Adipose tissue (tissue), 3 donors: ENCODE results near the gene CMPK2. TPM values are rescaled to one million over a fixed set of nuclear protein-coding genes. Genes with fewer than 3 reads are reported as not detected.

Source experiments
- H3K27ac ChIP-seq: one replicate; pipeline ENCODE4 v1.5.1; 2013; ENCODE audit warnings: low read depth, low read length
- WGBS, 3 donors: extraction: QIAGEN DNeasy Blood & Tissue Kit; methylation state at CpG; one replicate each; pipeline ENCODE4 v1.1.7; 2013; 5-methylcytosine and 5-hydroxymethylcytosine counted together
- polyA plus RNA-seq, 3 donors: library from polyadenylated mRNA; stranded (reverse); fragments of 200-250 nt; gene quantifications; one replicate each; pipeline ENCODE4 v1.2.3, GENCODE V29; 2013
- donor health status: healthy with polysubstance abuse.
- donor health status: Bipolar disorder and iron deficiency.
- donor health status: healthy.

The CMPK2 gene
- polyA plus RNA-seq, 3 donors, result 2.6 to 4.2 (median 3.5) TPM

DNA sequence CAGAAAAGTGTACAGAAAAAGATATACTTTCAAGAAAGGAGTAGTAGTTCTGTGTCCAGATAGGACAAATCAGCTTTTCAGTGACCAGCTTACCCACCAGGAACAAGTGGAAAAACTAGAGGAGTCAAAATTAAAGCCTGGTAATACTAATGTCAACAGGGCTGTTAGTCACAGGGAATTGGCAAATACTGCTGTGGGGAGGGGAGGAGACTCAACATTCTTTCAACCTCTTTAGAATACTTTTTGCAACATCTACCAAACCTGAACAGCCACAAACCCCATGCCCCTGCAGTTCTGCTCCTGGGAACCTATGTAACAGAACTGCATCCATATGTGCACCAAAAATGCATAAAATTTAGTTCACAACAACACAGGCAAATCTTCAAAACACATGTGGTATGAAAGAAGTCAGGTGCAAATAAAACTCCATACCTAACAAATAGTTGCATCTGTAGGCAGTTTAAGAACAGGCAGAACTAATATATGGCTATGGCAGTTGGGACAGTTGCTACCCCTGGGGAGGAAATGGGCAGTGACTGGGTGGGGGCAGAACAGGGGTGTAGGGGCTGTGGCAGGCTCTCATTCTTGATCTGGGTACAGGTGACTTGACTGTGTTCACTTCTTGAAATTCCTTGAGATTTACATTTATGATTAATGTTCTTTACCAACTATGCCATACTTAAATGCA is 9.7 kb downstream of the CMPK2 start:
- H3K27ac ChIP-seq, result no peak overlapping the region

DNA sequence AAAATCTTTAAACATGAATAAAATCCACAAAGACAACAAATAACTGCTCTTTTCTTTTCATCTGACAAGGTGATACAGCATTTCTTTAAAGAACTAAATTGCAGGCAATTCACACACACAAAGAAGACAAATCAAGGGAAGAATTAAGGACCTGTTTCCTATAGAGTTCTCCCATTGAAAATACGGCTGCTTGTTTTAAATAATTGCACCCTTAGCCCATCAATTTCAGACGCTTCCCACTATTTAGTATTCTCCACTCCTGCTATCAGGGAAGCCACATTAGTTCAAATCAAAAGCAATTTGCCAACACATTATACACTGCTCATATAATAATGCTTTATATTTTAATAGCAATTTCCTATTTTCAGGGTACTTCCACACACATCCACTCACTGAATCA is 11.3 kb downstream of the CMPK2 start:
- no peak overlapping the region for H3K27ac ChIP-seq
- WGBS, 3 donors, result 73 to 99% (median 94%) methylated on average over 2 of the region's 2 CpGs

GRCh38 chr2:6852195-6852594 is 13.5 kb downstream of the CMPK2 start:
- 91 to 99% (median 93%) methylated on average over 2 of the region's 2 CpGs for WGBS, 3 donors
- H3K27ac ChIP-seq, result no peak overlapping the region

- no peak overlapping the region for H3K27ac ChIP-seq
- WGBS, 3 donors, result 90 to 94% (median 93%) methylated on average over 6 of the region's 6 CpGs
Observed at GRCh38 chr2:6846967-6847681, 18.6 kb downstream of the CMPK2 start.

GRCh38 chr2:6846540-6846939 is 19.2 kb downstream of the CMPK2 start:
- WGBS, 3 donors, result 86 to 89% (median 88%) methylated on average over 1 of the region's 1 CpG
- no peak overlapping the region for H3K27ac ChIP-seq

DNA sequence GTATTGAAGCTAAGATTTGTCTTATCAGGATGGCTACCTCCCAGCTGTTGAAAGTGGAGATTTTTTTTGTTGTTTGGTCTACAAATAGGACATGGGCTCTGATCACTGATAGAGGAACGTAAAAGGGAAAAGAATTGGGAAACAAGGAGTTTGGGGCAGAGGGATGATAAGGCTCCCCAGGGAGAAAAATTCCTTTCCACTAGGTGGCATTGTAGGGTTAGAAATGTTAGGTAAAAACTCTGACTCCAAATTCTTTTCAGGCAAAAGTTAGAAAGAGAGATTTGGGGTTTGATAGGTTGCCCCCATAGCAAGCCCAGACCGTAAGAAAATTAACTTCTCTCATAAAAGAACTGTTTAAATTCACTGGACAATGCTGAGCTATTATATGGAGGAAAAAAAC is 19.8 kb downstream of the CMPK2 start:
- 91 to 94% (median 92%) methylated on average over 2 of the region's 2 CpGs for WGBS, 3 donors
- no peak overlapping the region for H3K27ac ChIP-seq

DNA sequence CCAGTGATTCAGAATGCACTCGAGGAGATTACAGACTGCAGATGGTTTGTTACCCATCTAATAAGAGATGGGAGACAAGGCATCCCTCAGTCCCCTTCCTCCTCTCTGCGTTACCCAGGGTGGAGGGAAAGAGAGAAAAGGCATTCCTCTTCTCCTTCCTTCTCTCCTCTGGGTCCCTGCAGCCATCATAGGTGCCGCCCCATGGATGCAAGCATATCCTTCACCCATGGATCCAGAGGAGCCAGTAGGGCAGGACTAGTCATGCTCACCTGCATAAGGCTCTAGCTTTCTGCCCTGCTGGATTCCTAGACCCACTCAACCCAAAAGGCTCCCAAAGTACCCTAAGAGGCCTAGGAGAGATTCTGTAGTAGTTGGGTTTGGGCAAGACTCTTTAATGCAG is 20.4 kb downstream of the CMPK2 start:
- no peak overlapping the region for H3K27ac ChIP-seq
- 79 to 92% (median 88%) methylated on average over 2 to 3 of the region's 3 CpGs for WGBS, 3 donors

- 78 to 85% (median 82%) methylated on average over 2 of the region's 2 CpGs for WGBS, 3 donors
- no peak overlapping the region for H3K27ac ChIP-seq
Observed at GRCh38 chr2:6841537-6842287, 24.0 kb downstream of the CMPK2 start.

GRCh38 chr2:6838673-6839319 is 26.9 kb downstream of the CMPK2 start:
- WGBS, 3 donors, result 89 to 95% (median 95%) methylated on average over 4 of the region's 4 CpGs

DNA sequence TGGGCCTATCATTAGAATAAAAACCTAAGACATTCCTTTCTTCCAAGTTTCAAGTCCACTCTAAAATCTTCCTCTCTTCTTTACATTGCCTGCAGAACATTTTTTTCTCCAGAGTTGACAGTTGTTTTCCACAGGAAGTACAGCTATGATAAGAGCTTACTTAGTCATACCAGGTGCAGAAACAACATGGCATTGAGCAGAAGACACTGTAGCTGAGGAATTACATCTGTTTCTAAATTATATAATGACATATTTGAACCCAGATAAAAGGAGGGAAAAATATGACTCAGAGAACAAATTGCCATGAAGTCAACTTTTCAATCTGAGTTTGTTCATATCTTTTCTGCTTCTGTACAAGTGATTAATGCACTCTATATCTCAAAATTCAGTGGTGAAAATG is 30.2 kb downstream of the CMPK2 start:
- H3K27ac ChIP-seq, result no peak overlapping the region

More at GRCh38 chr2:6838673-6839319, 26.9 kb downstream of the CMPK2 start:
- no peak overlapping the region for H3K27ac ChIP-seq

- no peak overlapping the region for H3K27ac ChIP-seq
Observed at GRCh38 chr2:6834163-6834562, 31.5 kb downstream of the CMPK2 start.

GRCh38 chr2:6833300-6833604 is 32.5 kb downstream of the CMPK2 start:
- 96 to 100% (median 97%) methylated on average over 2 of the region's 2 CpGs for WGBS, 3 donors
- H3K27ac ChIP-seq, result no peak overlapping the region

DNA sequence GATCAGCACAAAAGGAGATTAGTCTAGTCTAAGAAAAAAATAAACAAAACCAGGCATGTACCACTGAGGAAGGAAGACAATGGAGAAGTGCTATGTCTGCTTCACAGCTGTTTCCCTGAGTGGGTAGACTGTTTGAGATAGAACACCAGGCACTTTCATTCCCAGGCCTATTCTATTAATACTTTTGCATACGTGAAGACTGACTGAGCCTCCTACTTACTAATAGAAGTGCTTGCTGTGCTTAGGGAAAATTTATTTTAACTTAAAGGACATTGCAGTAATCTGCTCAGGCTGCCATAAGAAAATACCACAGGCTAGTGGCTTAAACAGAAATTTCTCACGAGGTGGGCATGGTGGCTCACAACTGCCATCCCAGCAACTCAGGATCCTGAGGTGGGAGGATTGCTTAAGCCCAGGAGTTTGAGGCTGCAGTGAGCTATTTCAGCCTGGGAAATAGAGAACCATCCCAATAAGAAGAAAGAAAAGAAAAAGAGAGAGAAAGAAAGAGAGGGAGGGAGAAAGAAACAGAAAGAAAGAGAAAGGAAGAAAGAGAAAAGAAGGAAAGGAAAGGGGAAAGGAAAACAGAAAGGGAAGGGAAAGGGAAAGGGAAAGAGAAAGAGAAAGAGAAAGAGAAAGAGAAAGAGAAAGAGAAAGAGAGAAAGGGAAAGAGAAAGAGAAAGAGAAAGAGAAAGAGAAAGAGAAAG is 33.0 kb downstream of the CMPK2 start:
- no peak overlapping the region for H3K27ac ChIP-seq
- WGBS, 3 donors, result 66 to 81% (median 66%) methylated on average over 2 of the region's 2 CpGs

DNA sequence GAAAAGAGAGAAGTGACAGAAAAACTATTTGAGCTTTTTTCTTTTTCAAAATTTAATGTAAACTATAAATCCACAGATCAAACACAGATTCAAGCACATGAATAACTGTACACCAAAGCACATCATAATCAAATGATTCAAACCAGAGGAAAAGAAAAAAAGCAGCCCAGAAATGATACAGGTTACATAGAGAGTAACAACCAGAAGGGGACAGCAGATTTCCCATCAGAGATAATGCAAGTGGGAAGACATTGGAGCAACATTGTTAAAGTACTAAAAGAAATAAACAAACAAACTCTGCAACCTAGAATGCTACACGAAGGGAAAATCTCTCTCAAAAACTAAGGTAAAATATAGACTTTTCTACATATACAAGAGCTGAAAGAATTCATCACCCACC is 34.5 kb downstream of the CMPK2 start:
- 61 to 85% (median 77%) methylated on average over 1 of the region's 1 CpG for WGBS, 3 donors
- no peak overlapping the region for H3K27ac ChIP-seq

DNA sequence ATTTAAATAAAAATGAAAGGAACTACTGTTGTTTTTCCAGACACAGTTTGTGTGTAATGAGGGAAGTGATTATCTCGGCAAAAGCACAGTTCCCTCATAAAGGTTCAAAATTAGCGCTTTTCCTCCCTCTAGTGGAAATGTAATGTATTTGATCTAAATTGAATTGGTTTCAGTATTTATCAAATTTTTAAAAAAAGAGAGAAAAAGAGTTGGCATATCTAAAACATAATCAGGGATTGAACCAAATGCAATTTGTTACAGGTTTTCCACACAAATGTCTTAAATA is 37.5 kb downstream of the CMPK2 start:
- 1 to 15% (median 2%) methylated on average over 2 of the region's 2 CpGs for WGBS, 3 donors
- H3K27ac ChIP-seq, result no peak overlapping the region

- 50 to 75% (median 57%) methylated on average over 5 of the region's 5 CpGs for WGBS, 3 donors
- H3K27ac ChIP-seq, result no peak overlapping the region
Observed at GRCh38 chr2:6827566-6828298, 38.0 kb downstream of the CMPK2 start.

GRCh38 chr2:6826081-6826913 is 39.4 kb downstream of the CMPK2 start:
- 45 to 58% (median 56%) methylated on average over 4 of the region's 4 CpGs for WGBS, 3 donors
- H3K27ac ChIP-seq, result no peak overlapping the region

DNA sequence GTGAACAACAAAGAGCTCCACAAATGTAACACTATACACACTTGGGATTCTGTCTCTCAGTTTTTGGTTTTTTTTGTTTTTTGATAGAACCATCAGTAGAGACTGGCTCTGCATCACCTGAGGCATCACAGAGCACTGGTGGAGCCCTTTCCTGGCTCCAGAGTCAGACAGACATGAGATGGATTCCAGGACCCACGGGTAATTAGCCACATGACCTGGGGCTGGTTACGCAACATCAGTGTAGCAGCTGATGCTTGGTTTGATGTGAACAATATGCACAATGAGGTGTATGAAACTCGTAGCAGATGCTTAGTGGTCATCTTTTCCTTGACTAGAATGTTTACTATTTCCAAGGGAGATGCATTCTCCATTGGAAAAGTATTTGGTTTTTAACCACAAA is 40.7 kb downstream of the CMPK2 start:
- WGBS, 3 donors, result 63 to 72% (median 63%) methylated on average over 3 of the region's 3 CpGs

More for the DNA sequence above, 40.7 kb downstream of the CMPK2 start:
- H3K27ac ChIP-seq, result no peak overlapping the region
